GM19238 (cell line): ENCODE results near the gene SERPING1.

Experiments
- DNase-seq: peaks from one replicate; pipeline ENCODE4 v3.0.0; 2011; ENCODE audit warnings: low spot score; ENCODE audit not compliant: insufficient read length

SERPING1 gene

GRCh38 chr11:57638005-57638781, 40.7 kb downstream of the SERPING1 start:
- DNase-seq = peak; percentile 50

- DNase-seq = no peak
These were observed 41.4 kb downstream of the SERPING1 start for GRCh38 chr11:57638811-57639320.

- no peak for DNase-seq
These were observed 42.0 kb downstream of the SERPING1 start for GRCh38 chr11:57639321-57640067.

GRCh38 chr11:57640068-57640800, 42.7 kb downstream of the SERPING1 start:
- DNase-seq = no peak

GRCh38 chr11:57641011-57641807, 43.7 kb downstream of the SERPING1 start:
- no peak for DNase-seq

- no peak for DNase-seq
These were observed 46.3 kb downstream of the SERPING1 start for GRCh38 chr11:57643802-57644201.

GRCh38 chr11:57644748-57645688, 47.5 kb downstream of the SERPING1 start:
- peak; percentile 69 for DNase-seq

- DNase-seq = no peak
These were observed 48.2 kb downstream of the SERPING1 start for GRCh38 chr11:57645689-57646085.

- DNase-seq = no peak
These were observed 48.8 kb downstream of the SERPING1 start for GRCh38 chr11:57646194-57646798.

GRCh38 chr11:57646799-57647303, 49.4 kb downstream of the SERPING1 start:
- no peak for DNase-seq

GRCh38 chr11:57647372-57647771, 49.9 kb downstream of the SERPING1 start:
- no peak for DNase-seq

- DNase-seq = no peak
These were observed 50.7 kb downstream of the SERPING1 start for GRCh38 chr11:57647960-57648800.

GRCh38 chr11:57648801-57649735, 51.6 kb downstream of the SERPING1 start:
- DNase-seq = no peak

GRCh38 chr11:57649826-57650738, 52.6 kb downstream of the SERPING1 start, which contains the start of gene YPEL4:
TSS of gene YPEL4 (minus strand) at chr11:57649912. CDS start at chr11:57647107, 2,805 bp downstream.
- DNase-seq = no peak

- DNase-seq = no peak
These were observed 53.2 kb downstream of the SERPING1 start for GRCh38 chr11:57650739-57651090.

GRCh38 chr11:57651408-57651807, 53.9 kb downstream of the SERPING1 start:
- no peak for DNase-seq
